Endometrial microvascular endothelial cells (primary cell): Measurements from ENCODE around the gene PIGU. TPM values are rescaled to one million over a fixed set of nuclear protein-coding genes. Genes with fewer than 3 reads are reported as not detected.
"Not testable (repeated sequence)": the region's sequence is repeated elsewhere in the genome, so short reads cannot be mapped to it uniquely, and the experiment has no call there.

Experiments
- in situ Hi-C: cut with HindIII; loops from 2 replicates; pipeline ENCODE4 v1.10.0; 2017; ENCODE audit warnings: low sequenced_read_pairs, low pct_unique_long_range_greater_than_20kb; ENCODE audit errors: inconsistent ontology term
- total RNA-seq: library from RNA; depleted of rRNA; stranded (reverse); fragments of >200 nt; gene quantifications from one replicate; pipeline ENCODE4 v1.2.3, GENCODE V29; 2015; ENCODE audit errors: inconsistent ontology term

Gene PIGU
- total RNA-seq, 1 donor from 2014 or later: 22.5 TPM

DNA sequence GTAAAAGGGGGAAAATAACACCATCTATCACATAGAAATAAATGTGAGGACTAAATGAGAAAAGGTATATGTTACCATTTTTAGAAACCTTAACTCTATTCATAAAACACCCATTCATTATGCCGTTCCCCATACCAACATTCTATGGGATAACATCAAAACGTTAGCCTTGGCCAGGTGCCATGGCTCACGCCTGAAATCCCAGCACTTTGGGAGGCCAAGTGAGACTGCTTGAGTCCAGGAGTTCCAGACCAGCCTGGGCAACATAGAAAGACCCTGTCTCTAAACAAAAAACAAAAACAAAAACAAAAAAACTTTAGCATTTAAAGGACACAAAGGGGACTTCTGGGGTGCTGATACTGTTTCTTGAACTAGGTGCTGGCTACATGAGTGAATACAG, 1.3 kb downstream of the PIGU start:
- in situ Hi-C loops: no loop called here

DNA sequence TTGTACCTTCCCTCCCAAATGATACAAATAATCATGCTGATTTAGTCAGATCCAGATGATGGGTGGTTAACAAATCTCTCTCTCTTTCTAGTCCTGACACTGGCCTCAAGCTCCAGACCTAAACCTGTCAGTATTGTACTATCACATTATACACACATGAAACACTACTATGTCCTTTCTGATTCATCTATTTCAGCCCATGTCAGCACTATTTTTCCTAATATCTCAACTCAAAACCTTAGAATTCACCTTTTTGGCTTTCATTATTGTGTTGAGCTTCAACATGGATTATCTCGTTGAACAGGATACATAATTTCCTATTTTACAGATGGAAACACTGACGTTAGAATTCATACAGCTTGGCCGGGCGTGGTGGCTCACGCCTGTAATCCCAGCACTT, 3.5 kb downstream of the PIGU start:
- in situ Hi-C loops: no loop called here

DNA sequence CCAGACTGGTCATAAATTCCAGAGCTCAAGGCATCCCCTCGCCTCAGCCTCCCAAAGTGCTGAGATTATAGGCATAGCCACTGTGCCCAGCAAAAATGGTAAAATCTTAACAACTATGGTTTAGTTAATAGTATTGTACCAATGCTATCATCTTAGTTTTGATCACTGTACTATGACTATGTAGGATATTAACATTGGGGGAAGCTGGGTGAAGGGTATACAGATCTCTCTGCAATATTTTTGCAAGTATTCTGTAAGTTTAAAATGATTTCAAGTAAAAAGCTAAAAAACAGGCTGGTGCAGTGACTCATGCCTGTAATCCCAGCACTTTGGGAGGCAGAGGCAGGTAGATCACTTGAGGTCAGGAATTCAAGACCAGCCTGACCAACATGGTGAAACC, 7.8 kb downstream of the PIGU start:
- in situ Hi-C loops: no loop called here

DNA sequence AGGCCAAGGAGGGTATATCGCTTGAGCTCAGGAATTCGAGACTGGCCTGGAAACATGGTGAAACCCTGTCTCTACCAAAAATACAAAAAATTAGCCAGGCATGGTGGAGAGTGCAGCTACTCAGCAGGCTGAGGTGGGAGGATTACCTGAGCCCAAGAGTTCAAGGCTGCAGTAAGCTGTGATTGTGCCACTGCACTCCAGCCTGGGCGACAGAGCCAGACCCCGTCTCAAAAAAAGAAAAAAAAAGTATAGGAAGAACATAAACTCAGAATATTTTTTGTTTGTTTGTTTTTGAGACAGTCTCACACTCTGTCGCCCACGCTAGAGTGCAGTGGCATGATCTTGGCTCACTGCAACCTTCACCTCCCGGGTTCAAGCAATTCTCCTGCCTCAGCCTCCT, 12.1 kb downstream of the PIGU start:
- in situ Hi-C loops: not testable (repeated sequence)

DNA sequence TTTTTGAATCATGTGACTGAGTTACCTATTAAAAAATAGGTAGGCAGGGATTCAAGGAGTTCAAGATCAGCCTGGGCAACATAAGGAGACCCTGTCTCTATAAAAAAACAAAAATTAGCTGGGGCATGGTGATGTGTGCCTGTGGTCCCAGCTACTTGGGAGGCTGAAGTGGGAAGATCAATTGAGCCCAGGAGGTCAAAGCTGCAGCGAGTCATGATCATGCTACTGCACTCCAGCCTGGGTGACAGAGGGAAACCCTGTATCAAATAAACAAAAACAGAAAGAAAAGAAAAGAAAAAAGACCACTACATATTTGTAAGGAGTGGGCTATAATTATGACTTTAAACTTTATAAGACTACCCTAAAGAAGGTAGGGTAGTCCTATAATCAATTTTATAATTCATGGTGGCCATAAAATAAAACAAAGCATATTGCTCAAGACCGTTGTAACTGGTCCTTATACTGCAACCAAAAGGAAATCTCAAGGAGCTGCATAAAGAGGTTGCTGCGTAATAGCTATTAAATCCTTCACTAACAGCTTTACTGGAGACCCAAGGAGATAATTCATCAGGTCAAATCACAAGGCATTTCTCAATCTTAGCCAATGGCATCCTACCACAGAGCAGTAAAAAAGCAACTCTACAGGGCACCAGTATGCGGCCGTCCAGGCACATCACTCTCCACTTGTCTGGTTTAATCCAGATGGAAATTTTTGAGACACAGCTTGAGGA, 13.5 kb downstream of the PIGU start:
- in situ Hi-C loops: no loop called here

DNA sequence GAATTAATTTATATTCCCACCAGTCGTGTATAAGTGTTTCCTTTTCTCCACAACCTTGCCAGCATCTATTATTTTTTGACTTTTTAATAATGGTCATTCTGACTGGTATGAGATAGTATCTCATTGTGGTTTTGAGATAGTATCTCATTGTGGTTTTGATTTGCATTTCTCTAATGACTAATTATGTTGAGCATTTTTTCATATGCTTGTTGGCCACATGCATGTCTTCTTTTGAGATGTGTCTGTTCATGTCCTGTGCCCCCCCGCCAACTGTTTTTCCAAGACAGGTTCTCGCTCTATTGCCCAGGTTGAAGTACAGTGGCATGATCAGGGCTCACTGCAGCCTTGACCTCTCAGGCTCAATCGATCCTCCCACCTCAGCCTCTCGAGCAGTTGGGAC, 15.1 kb downstream of the PIGU start:
- in situ Hi-C loops: not testable (repeated sequence)

DNA sequence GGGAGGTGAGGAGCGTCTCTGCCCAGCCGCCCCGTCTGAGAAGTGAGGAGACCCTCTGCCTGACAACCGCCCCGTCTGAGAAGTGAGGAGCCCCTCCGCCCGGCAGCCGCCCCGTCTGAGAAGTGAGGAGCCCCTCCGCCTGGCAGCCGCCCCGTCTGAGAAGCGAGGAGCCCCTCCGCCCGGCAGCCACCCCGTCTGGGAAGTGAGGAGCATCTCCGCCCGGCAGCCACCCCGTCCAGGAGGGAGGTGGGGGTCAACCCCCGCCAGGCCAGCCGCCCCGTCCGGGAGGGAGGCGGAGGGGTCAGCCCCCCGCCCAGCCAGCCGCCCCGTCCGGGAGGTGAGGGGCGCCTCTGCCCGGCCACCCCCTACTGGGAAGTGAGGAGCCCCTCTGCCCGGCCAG, 18.2 kb downstream of the PIGU start:
- in situ Hi-C loops: not testable (repeated sequence)

DNA sequence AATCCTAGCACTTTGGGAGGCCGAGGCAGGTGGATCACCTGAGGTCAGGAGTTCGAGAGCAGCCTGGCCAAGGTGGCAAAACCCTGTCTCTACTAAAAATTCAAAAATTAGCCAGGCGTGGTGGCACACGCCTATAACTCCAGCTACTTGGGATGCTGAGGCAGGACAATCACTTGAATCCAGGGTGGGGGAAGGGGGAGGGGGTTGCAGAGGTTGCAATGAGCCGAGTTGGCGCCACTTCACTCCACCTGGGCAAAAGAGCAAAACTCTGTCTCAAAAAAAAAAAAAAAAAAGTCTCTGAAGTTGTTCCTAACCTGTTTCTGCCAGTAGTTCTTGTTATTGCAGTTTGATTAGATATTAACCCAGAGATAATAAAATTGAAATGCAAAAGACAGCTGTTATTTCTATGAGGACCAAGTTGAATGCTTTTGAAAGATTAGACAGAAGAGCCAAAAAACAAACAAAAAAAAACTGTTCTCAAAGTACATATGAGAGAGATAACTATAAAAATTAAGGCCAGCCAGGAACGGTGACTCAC, 22.6 kb downstream of the PIGU start:
- in situ Hi-C loops: no loop called here

DNA sequence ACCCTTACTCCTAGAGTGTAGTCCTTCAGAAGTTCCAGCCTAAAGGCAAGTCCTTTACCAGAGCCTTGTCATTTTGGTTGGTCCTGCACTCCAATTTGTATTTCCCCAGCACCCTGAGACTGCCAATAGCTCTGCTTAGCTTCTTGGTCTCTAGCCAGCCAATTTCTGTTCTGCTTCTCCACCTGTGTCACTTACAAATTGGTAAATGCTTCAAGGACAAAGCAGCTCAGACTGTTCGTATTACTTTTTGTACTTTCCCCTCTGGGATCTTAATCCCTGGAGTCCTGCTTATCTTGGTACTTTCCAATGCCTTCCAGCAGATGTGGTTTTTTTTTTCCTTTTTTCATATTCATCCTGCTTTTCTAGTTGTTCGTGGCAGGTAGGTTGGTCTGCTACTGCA, 25.7 kb downstream of the PIGU start:
- in situ Hi-C loops: no loop called here

DNA sequence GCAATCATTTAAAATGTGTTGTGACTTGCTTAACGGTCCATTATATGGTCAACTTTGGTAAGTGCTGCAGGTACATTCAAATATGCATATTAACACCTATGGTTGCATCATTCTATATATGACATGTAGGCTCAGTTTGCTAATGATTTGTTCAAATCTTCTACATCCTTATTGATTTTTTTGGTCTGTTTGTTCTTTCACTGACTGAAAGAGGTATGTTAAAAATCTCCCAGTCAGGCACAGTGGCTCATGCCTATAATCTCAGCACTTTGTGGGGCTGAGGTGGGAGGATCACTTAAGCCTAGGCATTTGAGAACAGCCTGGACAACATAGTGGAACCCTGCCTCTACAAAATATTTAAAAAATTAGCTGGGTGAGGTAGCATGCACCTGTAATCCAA, 29.2 kb downstream of the PIGU start:
- in situ Hi-C loops: no loop called here

DNA sequence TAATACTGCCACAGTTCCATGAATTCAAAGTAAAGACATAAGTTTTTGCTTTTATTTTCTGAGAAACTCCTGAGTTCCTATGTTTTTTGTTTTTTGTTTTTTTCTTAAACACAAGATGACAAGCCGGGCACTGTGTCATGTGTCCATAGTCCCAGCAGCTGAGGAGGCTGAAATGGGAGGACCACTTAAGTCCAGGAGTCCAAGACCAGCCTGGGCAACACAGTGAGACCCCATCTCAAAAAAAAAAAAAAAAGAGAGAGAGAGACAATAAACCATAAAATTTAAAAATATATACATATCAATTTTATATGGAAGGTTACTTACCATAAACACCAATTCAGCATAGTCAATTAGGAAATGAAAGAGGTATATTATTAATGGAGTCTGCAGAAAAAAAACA, 31.9 kb downstream of the PIGU start:
- in situ Hi-C loops: no loop called here

DNA sequence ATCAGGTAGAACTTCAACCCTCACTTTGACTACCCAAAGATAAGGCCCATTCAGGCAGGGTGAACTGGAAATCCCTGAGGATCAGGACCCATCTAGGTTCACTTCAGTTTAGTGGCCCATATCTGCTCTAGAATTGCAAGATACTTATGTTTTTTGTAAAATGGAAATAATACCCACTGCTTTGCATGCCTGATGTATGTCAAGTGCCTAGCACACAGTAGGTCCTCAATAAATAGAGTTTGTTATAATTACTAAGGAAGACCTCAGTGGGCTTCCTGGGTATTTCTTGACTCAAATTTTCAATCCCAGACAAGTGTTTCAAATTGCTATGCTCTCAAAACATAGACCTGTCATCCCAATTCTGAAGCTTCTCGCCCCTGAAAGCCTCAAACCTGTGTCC, 32.5 kb downstream of the PIGU start:
- in situ Hi-C loops: no loop called here

DNA sequence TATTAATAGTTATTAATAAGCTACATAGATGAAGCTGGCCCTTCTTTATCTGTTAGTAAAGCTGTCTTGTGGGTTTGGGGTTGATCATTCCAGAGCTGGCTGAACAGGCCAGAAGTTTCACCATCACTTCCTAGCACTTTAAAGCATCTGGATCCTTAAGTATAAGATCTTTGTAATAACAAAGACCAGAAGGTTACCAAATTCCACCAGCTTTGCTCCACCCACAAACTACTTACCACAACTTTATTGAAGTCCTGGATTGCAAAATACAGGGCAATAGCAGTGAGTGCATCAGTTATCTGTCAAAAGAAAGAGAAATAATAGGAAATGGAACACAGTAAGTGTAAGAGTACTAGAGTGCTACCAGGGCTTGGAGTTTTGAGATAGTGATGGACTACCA, 33.0 kb downstream of the PIGU start:
- in situ Hi-C loops: no loop called here

DNA sequence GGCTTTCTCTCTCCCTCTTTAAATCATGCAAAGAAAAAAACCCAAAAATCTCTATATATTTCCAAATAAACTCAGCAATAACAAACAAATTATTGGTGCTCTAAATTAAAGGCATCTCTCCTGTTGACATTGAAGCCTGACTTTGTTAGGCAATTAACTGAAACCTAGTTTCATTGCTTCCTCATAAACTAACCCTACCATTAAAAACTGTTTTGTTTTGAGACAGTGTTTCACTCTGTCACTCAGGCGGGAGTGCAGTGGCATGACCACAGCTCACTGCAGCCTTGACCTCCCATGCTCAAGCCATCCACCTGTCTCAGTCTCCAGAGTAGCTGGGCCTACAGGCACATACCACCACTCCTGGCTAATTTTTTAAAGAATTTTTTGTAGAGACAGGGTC, 34.9 kb downstream of the PIGU start:
- in situ Hi-C loops: no loop called here

DNA sequence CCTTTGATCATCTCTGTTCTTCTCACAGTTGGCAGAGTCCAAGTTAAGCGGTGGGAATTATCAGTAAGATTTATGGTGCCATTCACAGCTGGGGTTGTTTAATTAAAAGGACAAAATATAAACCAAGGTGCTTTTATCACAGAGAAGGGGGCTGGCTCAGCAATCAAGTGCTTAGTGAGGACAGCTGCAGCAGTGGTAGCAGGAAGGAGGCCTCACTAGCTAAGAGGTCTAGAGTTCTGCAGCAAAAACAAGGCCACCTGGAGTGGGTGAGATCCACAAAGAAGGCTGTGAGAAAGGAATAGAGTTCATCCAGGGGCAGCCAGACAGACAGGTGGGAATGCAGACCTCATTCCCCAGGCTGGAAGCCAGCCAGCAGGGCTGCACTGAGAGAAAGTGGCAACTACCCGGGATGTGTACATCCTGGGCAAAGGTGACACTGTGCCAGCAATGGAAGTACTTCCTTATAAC, 37.1 kb downstream of the PIGU start:
- in situ Hi-C loops: no loop called here

DNA sequence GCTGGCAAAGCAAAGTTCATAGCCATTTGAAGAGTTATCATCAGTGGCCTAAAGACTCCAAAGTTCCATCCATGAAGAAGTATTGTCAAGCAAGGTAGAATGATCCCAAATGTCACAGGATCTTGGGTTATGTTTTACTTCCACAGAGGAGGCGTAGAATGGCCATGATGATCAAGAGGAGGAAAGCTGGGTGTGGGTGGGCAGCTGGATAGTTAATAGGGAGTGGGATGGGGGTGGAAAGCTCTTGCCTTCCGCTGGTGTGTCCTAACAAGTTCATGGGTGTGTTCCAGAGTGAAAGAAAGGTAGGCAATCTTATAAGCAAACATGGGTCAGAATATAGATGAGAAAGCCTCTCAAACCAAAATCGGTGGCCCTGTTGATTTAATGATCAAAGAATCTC, 38.4 kb downstream of the PIGU start:
- in situ Hi-C loops: no loop called here

DNA sequence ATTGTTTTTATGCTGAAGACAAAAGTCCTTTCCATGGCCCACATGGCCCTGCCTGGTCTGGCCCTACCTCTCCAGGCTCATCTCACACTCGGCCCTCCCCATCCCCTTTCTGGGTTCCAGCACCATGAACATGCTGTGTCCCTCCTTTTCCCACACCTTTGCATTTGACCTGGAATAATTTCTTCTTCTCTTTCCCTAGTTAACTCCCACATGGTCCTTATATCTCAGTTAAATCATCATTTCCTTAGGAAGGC, 38.9 kb downstream of the PIGU start:
- in situ Hi-C loops: no loop called here

DNA sequence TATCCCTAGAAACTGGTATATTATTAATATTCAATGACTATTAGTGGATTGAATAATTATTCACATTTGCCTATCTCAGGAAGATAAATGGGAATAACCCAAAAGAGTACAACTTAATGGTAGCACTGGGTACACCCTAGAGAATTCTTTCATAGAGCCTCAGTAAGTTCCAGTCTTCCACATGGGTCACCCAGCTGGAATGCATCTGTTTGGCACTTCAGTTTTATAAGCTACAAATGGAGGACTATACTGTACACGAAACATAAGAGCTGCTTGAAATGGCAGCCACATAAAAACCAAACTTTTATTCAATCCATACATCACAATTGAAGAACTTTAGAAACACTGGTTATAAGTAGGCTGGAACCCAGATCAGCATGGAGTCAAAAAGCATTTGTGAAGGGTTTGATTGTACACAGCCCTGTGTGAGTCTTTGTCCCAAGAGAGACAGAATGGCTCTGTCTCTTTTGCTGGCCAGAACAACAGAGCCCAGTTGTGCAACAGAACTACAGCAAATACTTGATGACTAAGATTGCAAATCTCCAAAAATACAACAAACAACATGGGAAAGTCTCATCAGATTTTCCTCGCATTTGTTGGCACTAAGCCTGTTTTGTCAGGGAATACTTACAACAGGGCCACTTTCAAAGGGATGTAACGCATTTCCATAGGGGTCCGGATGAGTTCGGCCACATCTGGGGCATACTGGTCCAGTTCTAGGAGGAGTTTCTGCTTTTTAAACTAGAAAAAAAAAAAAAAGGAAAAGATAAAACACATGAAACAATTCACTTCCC, 39.5 kb downstream of the PIGU start:
- in situ Hi-C loops: no loop called here

DNA sequence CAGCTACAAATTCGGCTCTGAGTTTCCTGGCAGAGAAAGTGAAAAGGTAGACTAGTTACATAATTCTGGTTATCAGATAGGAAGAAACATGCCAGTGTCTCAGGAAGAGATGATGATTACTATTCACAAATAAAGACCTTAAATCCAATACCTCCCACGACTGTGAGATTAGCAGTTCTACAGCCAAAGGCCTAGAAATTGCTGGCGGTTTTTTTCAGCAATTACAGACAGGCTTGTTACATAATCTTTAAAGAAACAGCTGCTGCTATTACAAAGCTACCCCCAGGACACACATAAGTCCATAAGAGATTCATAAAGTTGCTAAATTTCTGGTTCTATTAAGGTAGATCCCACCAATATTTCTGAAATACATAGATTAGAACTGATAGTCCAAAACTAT, 40.2 kb downstream of the PIGU start:
- in situ Hi-C loops: no loop called here

DNA sequence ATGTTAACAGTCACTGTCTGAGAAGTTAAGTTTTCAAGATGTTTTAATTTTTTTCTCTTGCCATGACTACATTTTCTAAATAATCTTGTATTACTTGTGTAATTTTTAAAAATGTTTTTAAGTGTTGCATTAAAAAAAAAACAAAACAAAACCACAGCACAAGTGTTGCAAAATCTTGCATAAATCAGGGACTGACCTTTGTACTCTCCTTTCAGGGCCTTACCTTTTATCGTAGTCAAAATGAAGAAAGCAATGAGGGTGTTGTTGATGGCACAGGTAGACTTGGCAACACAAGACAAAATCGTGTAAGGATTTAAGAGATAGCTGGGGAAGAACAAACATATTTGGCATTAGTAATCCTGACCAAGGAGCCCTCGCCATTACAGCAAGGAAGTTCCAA, 42.5 kb downstream of the PIGU start:
- in situ Hi-C loops: no loop called here
